Upper lobe of left lung (tissue), 6 donors: Measurements from ENCODE around the gene ROBO1. TPM values are rescaled to one million over a fixed set of nuclear protein-coding genes. Genes with fewer than 3 reads are reported as not detected.

Experiments
- ATAC-seq, 2 donors: fragments of 200-7000 bp; cut with Tn5 transposase; one replicate each; pipeline ENCODE4 v1.9.1; 2022; ENCODE audit warnings: mild to moderate bottlenecking in 2 of 2, moderate library complexity in 2 of 2; ENCODE audit not compliant: low FRiP score in 2 of 2
- DNase-seq, 2 donors: peaks; one replicate each; pipeline ENCODE4 v3.0.0-alpha.2; 2019 to 2020
- H3K27ac ChIP-seq, 4 donors: fragments of 200-600 bp; sonication (generic); one replicate each; pipeline ENCODE4 v1.5.1; 2016 to 2019
- H3K27me3 ChIP-seq, 4 donors: fragments of 200-600 bp; sonication (generic); one replicate each; pipeline ENCODE4 v1.5.1; 2017 to 2019
- H3K36me3 ChIP-seq, 4 donors: fragments of 200-600 bp; sonication (generic); one replicate each; pipeline ENCODE4 v1.5.1; 2016 to 2019
- H3K4me1 ChIP-seq, 4 donors: fragments of 200-600 bp; sonication (generic); one replicate each; pipeline ENCODE4 v1.5.1; 2018 to 2019
- H3K4me3 ChIP-seq, 4 donors: fragments of 200-600 bp; sonication (generic); one replicate each; pipeline ENCODE4 v1.5.1; 2017 to 2019; ENCODE audit warnings: mild to moderate bottlenecking in 2 of 4, moderate library complexity in 1 of 4
- H3K9me3 ChIP-seq, 4 donors: fragments of 200-600 bp; sonication (generic); one replicate each; pipeline ENCODE4 v1.5.1; 2018 to 2019
- CTCF ChIP-seq, 6 experiments: fragments of 450-650 bp in 4 of 6; fragments of 200-600 bp in 2 of 6; sonication (generic) in 2 of 6; IDR thresholded peaks; one replicate each; pipeline ENCODE4 v1.5.1; 2016 to 2019; ENCODE audit warnings: antibody characterized with exemption in 6 of 6
- EP300 ChIP-seq, 4 donors: sonication (generic); formaldehyde crosslinking; IDR thresholded peaks; one replicate each; pipeline ENCODE4 v1.5.1; 2017; ENCODE audit warnings: antibody characterized with exemption in 4 of 4, control low read depth in 2 of 4
- POLR2A ChIP-seq, 4 donors: fragments of 450-650 bp; IDR thresholded peaks; one replicate each; pipeline ENCODE4 v1.5.1; 2016 to 2017; ENCODE audit warnings: antibody characterized with exemption in 4 of 4, mild to moderate bottlenecking in 2 of 4
- POLR2AphosphoS5 ChIP-seq, 2 donors: sonication (generic); formaldehyde crosslinking; IDR thresholded peaks; one replicate each; pipeline ENCODE4 v1.5.1; 2017; ENCODE audit warnings: antibody characterized with exemption in 2 of 2
- WGBS, 2 donors: methylation state at CpG; one replicate each; pipeline ENCODE4 v1.1.5; 2017 to 2018; 5-methylcytosine and 5-hydroxymethylcytosine counted together
- total RNA-seq, 6 donors: library from RNA; depleted of rRNA in 4 of 6; stranded (reverse); fragments of >200 nt in 4 of 6; gene quantifications; one replicate each; pipeline versions ENCODE4 v1.1.0 to v1.2.1, GENCODE V29; 2016 to 2021
- donor health status: DM: no; HTN: no; CAD: no; lungs with moderate emphysema.
- donor health status: DM: no; HTN: yes; CAD: no; lungs with severe emphysema.

ROBO1 gene
- total RNA-seq, 6 donors from 2014 or later = 10.5 to 29.0 (median 18.0) TPM

GRCh38 chr3:79074558-79074957, 693.2 kb downstream of the ROBO1 start:
- Histone ChIP-seq H3K4me3 (no peak overlapping the region), H3K4me1 (no peaks in the 10 kb centered on the region), H3K27ac (no peak overlapping the region), H3K27me3 (no peaks in the 10 kb centered on the region), H3K36me3 (no peaks in the 10 kb centered on the region), H3K9me3 (no peaks in the 10 kb centered on the region)
- DNase-seq (no peak), ATAC-seq (no peak)
- WGBS, 2 donors = 82 to 83% methylated on average over 1 of the region's 1 CpG
- no peak for TF ChIP-seq CTCF (IDR thresholded peaks at IDR 0.05)
- no peak for TF ChIP-seq EP300 (IDR thresholded peaks at IDR 0.05)
- no peak for TF ChIP-seq POLR2AphosphoS5 (IDR thresholded peaks at IDR 0.05)
- TF ChIP-seq POLR2A (IDR thresholded peaks at IDR 0.05) = no peak

GRCh38 chr3:79067734-79068133, 700.1 kb downstream of the ROBO1 start:
- ATAC-seq = no peak
- H3K27ac ChIP-seq = no peak overlapping the region
- no peaks in the 10 kb centered on the region for H3K9me3 ChIP-seq
- H3K36me3 ChIP-seq = no peaks in the 10 kb centered on the region
- TF ChIP-seq CTCF (IDR thresholded peaks at IDR 0.05) = no peak
- TF ChIP-seq EP300 (IDR thresholded peaks at IDR 0.05) = no peak
- no peak for TF ChIP-seq POLR2AphosphoS5 (IDR thresholded peaks at IDR 0.05)
- no peak for TF ChIP-seq POLR2A (IDR thresholded peaks at IDR 0.05)
- no peaks in the 10 kb centered on the region for H3K4me1 ChIP-seq
- WGBS, 2 donors = 59 to 69% methylated on average over 1 of the region's 1 CpG
- no peak for DNase-seq
- no peak overlapping the region for H3K4me3 ChIP-seq
- H3K27me3 ChIP-seq = no peaks in the 10 kb centered on the region

GRCh38 chr3:79066481-79066880, 701.3 kb downstream of the ROBO1 start:
- TF ChIP-seq POLR2A (IDR thresholded peaks at IDR 0.05) = no peak
- no peak for TF ChIP-seq EP300 (IDR thresholded peaks at IDR 0.05)
- no peak for TF ChIP-seq POLR2AphosphoS5 (IDR thresholded peaks at IDR 0.05)
- no peak for TF ChIP-seq CTCF (IDR thresholded peaks at IDR 0.05)
- H3K4me1 ChIP-seq = no peaks in the 10 kb centered on the region
- H3K36me3 ChIP-seq = no peaks in the 10 kb centered on the region
- no peaks in the 10 kb centered on the region for H3K27me3 ChIP-seq
- no peak for ATAC-seq
- WGBS, 2 donors = 75 to 83% methylated on average over 4 of the region's 4 CpGs
- H3K4me3 ChIP-seq = no peak overlapping the region
- H3K9me3 ChIP-seq = no peaks in the 10 kb centered on the region
- H3K27ac ChIP-seq = no peak overlapping the region
- DNase-seq = no peak

- Histone ChIP-seq H3K27ac (no peak overlapping the region), H3K4me3 (no peak overlapping the region), H3K9me3 (no peaks in the 10 kb centered on the region), H3K4me1 (no peaks in the 10 kb centered on the region), H3K36me3 (no peaks in the 10 kb centered on the region), H3K27me3 (no peaks in the 10 kb centered on the region)
- TF ChIP-seq EP300 (IDR thresholded peaks at IDR 0.05) (no peak), CTCF (IDR thresholded peaks at IDR 0.05) (no peak), POLR2AphosphoS5 (IDR thresholded peaks at IDR 0.05) (no peak), POLR2A (IDR thresholded peaks at IDR 0.05) (no peak)
- ATAC-seq (no peak), DNase-seq (no peak)
- 82 to 89% methylated on average over 2 of the region's 2 CpGs for WGBS, 2 donors
Observed at GRCh38 chr3:79063624-79064023, 704.2 kb downstream of the ROBO1 start.

- no peak for TF ChIP-seq POLR2AphosphoS5 (IDR thresholded peaks at IDR 0.05)
- no peak for TF ChIP-seq CTCF (IDR thresholded peaks at IDR 0.05)
- TF ChIP-seq POLR2A (IDR thresholded peaks at IDR 0.05) = no peak
- TF ChIP-seq EP300 (IDR thresholded peaks at IDR 0.05) = no peak
- no peaks in the 10 kb centered on the region for H3K27me3 ChIP-seq
- H3K4me3 ChIP-seq = no peak overlapping the region
- no peaks in the 10 kb centered on the region for H3K36me3 ChIP-seq
- WGBS, 2 donors = 80 to 85% methylated on average over 3 of the region's 3 CpGs
- peaks cover 0 to 8% (median 1%) of the 10 kb centered on the region in 4 donors for H3K9me3 ChIP-seq
- H3K27ac ChIP-seq = no peak overlapping the region
- ATAC-seq (no peak), DNase-seq (no peak)
- H3K4me1 ChIP-seq = no peaks in the 10 kb centered on the region
Observed at GRCh38 chr3:79057756-79058155, 710.0 kb downstream of the ROBO1 start.
